WTC11 (cell line): ENCODE data around the gene PTPN4. TPM values are rescaled to one million over a fixed set of nuclear protein-coding genes. Genes with fewer than 3 reads are reported as not detected.

Source experiments
- ATAC-seq: fragments of 200-7000 bp; cut with Tn5 transposase; 2 replicates; pipeline ENCODE4 v1.10.0; 2021; ENCODE audit warnings: mild to moderate bottlenecking, moderate library complexity
- CTCF ChIA-PET: fragments of 300-600 bp; sonication (Branson Sonifier 250); formaldehyde crosslinking; loops from one replicate; lab custom pipeline; 2021; ENCODE audit warnings: antibody characterized with exemption; lab: Charles Lee
- POLR2A ChIA-PET: fragments of 350-600 bp; sonication (Branson Sonifier 250); formaldehyde crosslinking; loops from one replicate; lab custom pipeline; 2021; ENCODE audit warnings: antibody characterized with exemption; lab: Charles Lee
- DNase-seq: peaks from one replicate; pipeline ENCODE4 v3.0.0; 2021; ENCODE audit warnings: low spot score
- H3K27ac Mint-ChIP-seq: 2 replicates; pipeline ENCODE4 v1.8.0; 2021; ENCODE audit warnings: mixed read lengths
- H3K27me3 Mint-ChIP-seq: 2 replicates; pipeline ENCODE4 v1.8.0; 2021; ENCODE audit warnings: low read depth, mild to moderate bottlenecking, moderate library complexity, mixed read lengths
- H3K36me3 Mint-ChIP-seq: 2 replicates; pipeline ENCODE4 v1.8.0; 2021; ENCODE audit warnings: mixed read lengths
- H3K4me1 Mint-ChIP-seq: 2 replicates; pipeline ENCODE4 v1.8.0; 2022; ENCODE audit warnings: mixed read lengths
- H3K4me3 Mint-ChIP-seq: 2 replicates; pipeline ENCODE4 v1.8.0; 2021; ENCODE audit warnings: mild to moderate bottlenecking, moderate library complexity, mixed read lengths
- H3K9me3 Mint-ChIP-seq: 2 replicates; pipeline ENCODE4 v1.8.0; 2021; ENCODE audit warnings: mixed read lengths
- GRHL2 ChIP-seq: fragments of 250-450 bp; sonication (Bioruptor Pico); IDR thresholded peaks from 2 replicates; pipeline ENCODE4 v1.8.0; 2022; ENCODE audit warnings: mild to moderate bottlenecking, moderate library complexity; ENCODE audit not compliant: insufficient replicate concordance, severe bottlenecking
- JUN ChIP-seq: sonication (generic); formaldehyde crosslinking; IDR thresholded peaks from 2 replicates; pipeline ENCODE4 v1.8.0; 2023; ENCODE audit warnings: mild to moderate bottlenecking, missing genetic modification reagents
- MYBL2 ChIP-seq: sonication (generic); formaldehyde crosslinking; IDR thresholded peaks from 2 replicates; pipeline ENCODE4 v1.8.1; 2023; ENCODE audit warnings: mild to moderate bottlenecking, moderate library complexity, missing genetic modification reagents
- RELA ChIP-seq: sonication (generic); formaldehyde crosslinking; IDR thresholded peaks from 2 replicates; pipeline ENCODE4 v1.8.1; 2022; ENCODE audit warnings: missing genetic modification reagents, mild to moderate bottlenecking, borderline replicate concordance
- ZNF232 ChIP-seq: sonication (generic); formaldehyde crosslinking; IDR thresholded peaks from 2 replicates; pipeline ENCODE4 v1.8.0; 2022; ENCODE audit warnings: mild to moderate bottlenecking, missing genetic modification reagents
- ZNF263 ChIP-seq: sonication (generic); formaldehyde crosslinking; IDR thresholded peaks from 2 replicates; pipeline ENCODE4 v1.8.1; 2022; ENCODE audit warnings: low read depth, mild to moderate bottlenecking, moderate library complexity, missing genetic modification reagents
- ZNF416 ChIP-seq: fragments of 250-450 bp; sonication (Bioruptor Pico); IDR thresholded peaks from 2 replicates; pipeline ENCODE4 v1.9.0; 2021; ENCODE audit warnings: mild to moderate bottlenecking, inconsistent platforms
- ZNF423 ChIP-seq: fragments of 250-450 bp; sonication (Bioruptor Pico); IDR thresholded peaks from 2 replicates; pipeline ENCODE4 v2.1.2; 2022; ENCODE audit warnings: mild to moderate bottlenecking, moderate library complexity
- ZNF671 ChIP-seq: fragments of 250-450 bp; sonication (Bioruptor Pico); IDR thresholded peaks from 2 replicates; pipeline ENCODE4 v1.8.0; 2021; ENCODE audit warnings: mild to moderate bottlenecking
- total RNA-seq: library from RNA; stranded (reverse); gene quantifications from 3 replicates; pipeline ENCODE4 v1.2.3, GENCODE V29; 2021
- TF ChIP-seq, protein P1 (sequence below): sonication (generic); formaldehyde crosslinking; IDR thresholded peaks from 2 replicates; pipeline ENCODE4 v1.8.0; 2022; ENCODE audit warnings: mild to moderate bottlenecking, missing genetic modification reagents
- TF ChIP-seq, protein P2 (sequence below): sonication (generic); formaldehyde crosslinking; IDR thresholded peaks from 2 replicates; pipeline ENCODE4 v1.8.1; 2022; ENCODE audit warnings: low read depth, missing genetic modification reagents, borderline replicate concordance
- TF ChIP-seq, protein P3 (sequence below): fragments of 250-450 bp; sonication (Bioruptor Pico); conservative IDR thresholded peaks from 2 replicates; pipeline ENCODE4 v1.9.0; 2021; ENCODE audit warnings: mild to moderate bottlenecking
- TF ChIP-seq, protein P4 (sequence below): sonication (generic); formaldehyde crosslinking; IDR thresholded peaks from 2 replicates; pipeline ENCODE4 v1.8.1; 2022; ENCODE audit warnings: low read depth, mild to moderate bottlenecking, moderate library complexity, missing genetic modification reagents, borderline replicate concordance
- TF ChIP-seq, protein P5 (sequence below): sonication (generic); formaldehyde crosslinking; IDR thresholded peaks from 2 replicates; pipeline ENCODE4 v1.8.1; 2022; ENCODE audit warnings: mild to moderate bottlenecking, missing genetic modification reagents, moderate library complexity, borderline replicate concordance
- TF ChIP-seq, protein P6 (sequence below): fragments of 250-450 bp; sonication (Bioruptor Pico); IDR thresholded peaks from 2 replicates; pipeline ENCODE4 v1.9.0; 2021; ENCODE audit warnings: mild to moderate bottlenecking
- TF ChIP-seq, protein P7 (sequence below): sonication (generic); formaldehyde crosslinking; IDR thresholded peaks from 2 replicates; pipeline ENCODE4 v1.8.1; 2022; ENCODE audit warnings: mild to moderate bottlenecking, moderate library complexity, missing genetic modification reagents
- TF ChIP-seq, protein P8 (sequence below): sonication (generic); formaldehyde crosslinking; IDR thresholded peaks from 2 replicates; pipeline ENCODE4 v1.8.0; 2022; ENCODE audit warnings: missing genetic modification reagents

Gene PTPN4
- total RNA-seq, 1 experiment from 2014 or later = 85.8 TPM

DNA sequence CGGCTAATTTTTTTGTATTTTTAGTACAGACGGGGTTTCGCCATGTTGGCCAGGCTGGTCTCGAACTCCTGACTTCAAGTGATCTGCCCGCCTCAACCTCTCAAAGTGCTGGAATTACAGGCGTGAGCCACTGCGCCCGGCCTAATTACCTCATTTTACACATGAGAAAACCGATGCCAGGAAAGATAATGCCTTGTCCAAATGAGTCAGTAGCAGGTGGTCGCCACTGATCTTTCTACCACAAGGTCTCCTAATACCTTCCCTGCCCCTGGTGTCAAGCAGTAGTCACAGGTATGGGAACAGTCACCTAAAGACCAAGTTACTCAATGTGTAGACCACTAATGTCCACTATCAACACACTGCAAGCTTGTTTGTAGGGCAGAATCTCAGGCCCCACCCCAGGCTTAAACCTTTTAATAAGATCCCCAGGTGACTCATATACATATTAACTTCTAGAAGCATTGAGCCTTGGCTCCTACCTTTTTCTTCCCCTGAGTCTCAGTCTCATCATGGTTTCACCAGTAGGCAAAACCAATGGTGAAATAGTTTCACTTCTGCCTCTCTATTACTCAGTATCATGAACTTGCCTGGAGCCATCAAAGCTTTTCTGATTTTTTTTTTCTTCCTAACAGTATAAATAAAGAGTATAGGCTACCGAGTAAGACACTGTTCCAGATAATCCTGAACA, 246.3 kb downstream of the PTPN4 start:
- ATAC-seq (no peak), DNase-seq (no peak)
- Mint-ChIP-seq H3K27me3 (no peaks in the 10 kb centered on the region; the same call in none of the 2 replicates), H3K9me3 (no peaks in the 10 kb centered on the region), H3K4me3 (no peak overlapping the region), H3K4me1 (peaks cover 13% of the 10 kb centered on the region), H3K36me3 (no peaks in the 10 kb centered on the region), H3K27ac (no peak overlapping the region)
- ChIA-PET POLR2A (no interaction called here), CTCF (no interaction called here)
- TF ChIP-seq, protein P1, sequence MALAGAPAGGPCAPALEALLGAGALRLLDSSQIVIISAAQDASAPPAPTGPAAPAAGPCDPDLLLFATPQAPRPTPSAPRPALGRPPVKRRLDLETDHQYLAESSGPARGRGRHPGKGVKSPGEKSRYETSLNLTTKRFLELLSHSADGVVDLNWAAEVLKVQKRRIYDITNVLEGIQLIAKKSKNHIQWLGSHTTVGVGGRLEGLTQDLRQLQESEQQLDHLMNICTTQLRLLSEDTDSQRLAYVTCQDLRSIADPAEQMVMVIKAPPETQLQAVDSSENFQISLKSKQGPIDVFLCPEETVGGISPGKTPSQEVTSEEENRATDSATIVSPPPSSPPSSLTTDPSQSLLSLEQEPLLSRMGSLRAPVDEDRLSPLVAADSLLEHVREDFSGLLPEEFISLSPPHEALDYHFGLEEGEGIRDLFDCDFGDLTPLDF (CRISPR knock-in tag) = no peak
- TF ChIP-seq ZNF671 (CRISPR knock-in tag) (no peak), JUN (no peak), ZNF263 (CRISPR knock-in tag) (no peak), RELA (CRISPR knock-in tag) (no peak), MYBL2 (CRISPR knock-in tag) (no peak), ZNF416 (no peak), ZNF423 (CRISPR knock-in tag) (no peak), GRHL2 (CRISPR knock-in tag) (no peak), ZNF232 (CRISPR knock-in tag) (no peak)
- TF ChIP-seq, protein P2, sequence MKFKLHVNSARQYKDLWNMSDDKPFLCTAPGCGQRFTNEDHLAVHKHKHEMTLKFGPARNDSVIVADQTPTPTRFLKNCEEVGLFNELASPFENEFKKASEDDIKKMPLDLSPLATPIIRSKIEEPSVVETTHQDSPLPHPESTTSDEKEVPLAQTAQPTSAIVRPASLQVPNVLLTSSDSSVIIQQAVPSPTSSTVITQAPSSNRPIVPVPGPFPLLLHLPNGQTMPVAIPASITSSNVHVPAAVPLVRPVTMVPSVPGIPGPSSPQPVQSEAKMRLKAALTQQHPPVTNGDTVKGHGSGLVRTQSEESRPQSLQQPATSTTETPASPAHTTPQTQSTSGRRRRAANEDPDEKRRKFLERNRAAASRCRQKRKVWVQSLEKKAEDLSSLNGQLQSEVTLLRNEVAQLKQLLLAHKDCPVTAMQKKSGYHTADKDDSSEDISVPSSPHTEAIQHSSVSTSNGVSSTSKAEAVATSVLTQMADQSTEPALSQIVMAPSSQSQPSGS = no peak
- TF ChIP-seq, protein P3, sequence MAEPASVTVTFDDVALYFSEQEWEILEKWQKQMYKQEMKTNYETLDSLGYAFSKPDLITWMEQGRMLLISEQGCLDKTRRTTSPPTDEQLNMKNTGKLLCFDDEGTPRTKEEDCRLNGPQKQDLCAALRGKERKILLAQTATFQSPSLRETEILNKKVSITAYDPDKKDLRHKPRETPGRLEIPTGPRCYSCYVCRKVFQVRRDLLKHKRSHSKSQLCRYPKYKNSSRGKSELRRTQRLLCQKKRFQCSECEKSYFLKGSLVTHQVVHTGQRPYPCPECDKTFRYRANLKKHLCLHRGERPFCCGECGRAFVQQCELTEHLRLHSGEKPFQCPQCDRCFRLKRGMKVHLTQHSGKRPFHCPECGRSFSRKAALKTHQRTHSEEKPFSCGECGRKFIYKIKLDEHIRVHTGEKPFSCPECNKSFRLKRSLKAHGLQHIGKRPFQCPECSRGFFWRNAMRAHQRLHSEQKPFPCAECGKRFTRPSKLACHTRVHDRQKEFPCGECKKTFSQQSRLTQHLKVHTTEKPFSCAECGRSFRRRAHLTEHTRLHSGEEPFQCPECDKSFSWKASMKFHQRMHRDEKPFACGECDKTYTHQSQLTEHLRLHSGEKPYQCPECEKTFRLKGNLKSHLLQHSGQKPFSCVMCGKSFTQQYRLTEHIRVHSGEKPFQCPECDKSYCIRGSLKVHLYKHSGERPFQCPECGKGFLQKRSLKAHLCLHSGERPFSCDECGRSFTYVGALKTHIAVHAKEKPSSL (CRISPR knock-in tag) = no peak
- TF ChIP-seq, protein P4, sequence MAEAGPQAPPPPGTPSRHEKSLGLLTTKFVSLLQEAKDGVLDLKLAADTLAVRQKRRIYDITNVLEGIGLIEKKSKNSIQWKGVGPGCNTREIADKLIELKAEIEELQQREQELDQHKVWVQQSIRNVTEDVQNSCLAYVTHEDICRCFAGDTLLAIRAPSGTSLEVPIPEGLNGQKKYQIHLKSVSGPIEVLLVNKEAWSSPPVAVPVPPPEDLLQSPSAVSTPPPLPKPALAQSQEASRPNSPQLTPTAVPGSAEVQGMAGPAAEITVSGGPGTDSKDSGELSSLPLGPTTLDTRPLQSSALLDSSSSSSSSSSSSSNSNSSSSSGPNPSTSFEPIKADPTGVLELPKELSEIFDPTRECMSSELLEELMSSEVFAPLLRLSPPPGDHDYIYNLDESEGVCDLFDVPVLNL (CRISPR knock-in tag) = no peak
- TF ChIP-seq, protein P5, sequence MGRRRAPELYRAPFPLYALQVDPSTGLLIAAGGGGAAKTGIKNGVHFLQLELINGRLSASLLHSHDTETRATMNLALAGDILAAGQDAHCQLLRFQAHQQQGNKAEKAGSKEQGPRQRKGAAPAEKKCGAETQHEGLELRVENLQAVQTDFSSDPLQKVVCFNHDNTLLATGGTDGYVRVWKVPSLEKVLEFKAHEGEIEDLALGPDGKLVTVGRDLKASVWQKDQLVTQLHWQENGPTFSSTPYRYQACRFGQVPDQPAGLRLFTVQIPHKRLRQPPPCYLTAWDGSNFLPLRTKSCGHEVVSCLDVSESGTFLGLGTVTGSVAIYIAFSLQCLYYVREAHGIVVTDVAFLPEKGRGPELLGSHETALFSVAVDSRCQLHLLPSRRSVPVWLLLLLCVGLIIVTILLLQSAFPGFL (CRISPR knock-in tag) = no peak
- TF ChIP-seq, protein P6, sequence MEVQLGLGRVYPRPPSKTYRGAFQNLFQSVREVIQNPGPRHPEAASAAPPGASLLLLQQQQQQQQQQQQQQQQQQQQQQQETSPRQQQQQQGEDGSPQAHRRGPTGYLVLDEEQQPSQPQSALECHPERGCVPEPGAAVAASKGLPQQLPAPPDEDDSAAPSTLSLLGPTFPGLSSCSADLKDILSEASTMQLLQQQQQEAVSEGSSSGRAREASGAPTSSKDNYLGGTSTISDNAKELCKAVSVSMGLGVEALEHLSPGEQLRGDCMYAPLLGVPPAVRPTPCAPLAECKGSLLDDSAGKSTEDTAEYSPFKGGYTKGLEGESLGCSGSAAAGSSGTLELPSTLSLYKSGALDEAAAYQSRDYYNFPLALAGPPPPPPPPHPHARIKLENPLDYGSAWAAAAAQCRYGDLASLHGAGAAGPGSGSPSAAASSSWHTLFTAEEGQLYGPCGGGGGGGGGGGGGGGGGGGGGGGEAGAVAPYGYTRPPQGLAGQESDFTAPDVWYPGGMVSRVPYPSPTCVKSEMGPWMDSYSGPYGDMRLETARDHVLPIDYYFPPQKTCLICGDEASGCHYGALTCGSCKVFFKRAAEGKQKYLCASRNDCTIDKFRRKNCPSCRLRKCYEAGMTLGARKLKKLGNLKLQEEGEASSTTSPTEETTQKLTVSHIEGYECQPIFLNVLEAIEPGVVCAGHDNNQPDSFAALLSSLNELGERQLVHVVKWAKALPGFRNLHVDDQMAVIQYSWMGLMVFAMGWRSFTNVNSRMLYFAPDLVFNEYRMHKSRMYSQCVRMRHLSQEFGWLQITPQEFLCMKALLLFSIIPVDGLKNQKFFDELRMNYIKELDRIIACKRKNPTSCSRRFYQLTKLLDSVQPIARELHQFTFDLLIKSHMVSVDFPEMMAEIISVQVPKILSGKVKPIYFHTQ (CRISPR knock-in tag) = no peak
- TF ChIP-seq, protein P7, sequence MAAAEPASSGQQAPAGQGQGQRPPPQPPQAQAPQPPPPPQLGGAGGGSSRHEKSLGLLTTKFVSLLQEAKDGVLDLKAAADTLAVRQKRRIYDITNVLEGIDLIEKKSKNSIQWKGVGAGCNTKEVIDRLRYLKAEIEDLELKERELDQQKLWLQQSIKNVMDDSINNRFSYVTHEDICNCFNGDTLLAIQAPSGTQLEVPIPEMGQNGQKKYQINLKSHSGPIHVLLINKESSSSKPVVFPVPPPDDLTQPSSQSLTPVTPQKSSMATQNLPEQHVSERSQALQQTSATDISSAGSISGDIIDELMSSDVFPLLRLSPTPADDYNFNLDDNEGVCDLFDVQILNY (CRISPR knock-in tag) = no peak
- TF ChIP-seq, protein P8, sequence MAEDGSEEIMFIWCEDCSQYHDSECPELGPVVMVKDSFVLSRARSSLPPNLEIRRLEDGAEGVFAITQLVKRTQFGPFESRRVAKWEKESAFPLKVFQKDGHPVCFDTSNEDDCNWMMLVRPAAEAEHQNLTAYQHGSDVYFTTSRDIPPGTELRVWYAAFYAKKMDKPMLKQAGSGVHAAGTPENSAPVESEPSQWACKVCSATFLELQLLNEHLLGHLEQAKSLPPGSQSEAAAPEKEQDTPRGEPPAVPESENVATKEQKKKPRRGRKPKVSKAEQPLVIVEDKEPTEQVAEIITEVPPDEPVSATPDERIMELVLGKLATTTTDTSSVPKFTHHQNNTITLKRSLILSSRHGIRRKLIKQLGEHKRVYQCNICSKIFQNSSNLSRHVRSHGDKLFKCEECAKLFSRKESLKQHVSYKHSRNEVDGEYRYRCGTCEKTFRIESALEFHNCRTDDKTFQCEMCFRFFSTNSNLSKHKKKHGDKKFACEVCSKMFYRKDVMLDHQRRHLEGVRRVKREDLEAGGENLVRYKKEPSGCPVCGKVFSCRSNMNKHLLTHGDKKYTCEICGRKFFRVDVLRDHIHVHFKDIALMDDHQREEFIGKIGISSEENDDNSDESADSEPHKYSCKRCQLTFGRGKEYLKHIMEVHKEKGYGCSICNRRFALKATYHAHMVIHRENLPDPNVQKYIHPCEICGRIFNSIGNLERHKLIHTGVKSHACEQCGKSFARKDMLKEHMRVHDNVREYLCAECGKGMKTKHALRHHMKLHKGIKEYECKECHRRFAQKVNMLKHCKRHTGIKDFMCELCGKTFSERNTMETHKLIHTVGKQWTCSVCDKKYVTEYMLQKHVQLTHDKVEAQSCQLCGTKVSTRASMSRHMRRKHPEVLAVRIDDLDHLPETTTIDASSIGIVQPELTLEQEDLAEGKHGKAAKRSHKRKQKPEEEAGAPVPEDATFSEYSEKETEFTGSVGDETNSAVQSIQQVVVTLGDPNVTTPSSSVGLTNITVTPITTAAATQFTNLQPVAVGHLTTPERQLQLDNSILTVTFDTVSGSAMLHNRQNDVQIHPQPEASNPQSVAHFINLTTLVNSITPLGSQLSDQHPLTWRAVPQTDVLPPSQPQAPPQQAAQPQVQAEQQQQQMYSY (CRISPR knock-in tag) = no peak
